ENCODE data around the gene ARHGAP42.

ARHGAP42 gene

GRCh38 chr11:100849009-100849900, 162.2 kb downstream of the ARHGAP42 start:
- no peaks in the 10 kb centered on the region for H3K27me3 ChIP-seq (ENCODE audit: insufficient read depth, poor library complexity, severe bottlenecking)
- TF ChIP-seq GABPA (IDR thresholded peaks at IDR 0.05; ENCODE audit: low read depth) (no peak), POLR2AphosphoS5 (IDR thresholded peaks at IDR 0.05; ENCODE audit: low read depth) (no peak), REST (IDR thresholded peaks at IDR 0.05; ENCODE audit: insufficient replicate concordance, low read depth) (no peak), SPI1 (IDR thresholded peaks at IDR 0.05; ENCODE audit: borderline replicate concordance, low read depth) (no peak), CTCF (IDR thresholded peaks at IDR 0.05; ENCODE audit: insufficient read depth, low read length) (no peak)
- H3K27ac ChIP-seq (replicated peaks), result no peak overlapping the region
- H3K4me3 ChIP-seq (replicated peaks; ENCODE audit: insufficient read depth, low read length), result no peak overlapping the region
- no peak for DNase-seq (ENCODE audit: low read depth in 1 of 2, low spot score in 1 of 2)

- Histone ChIP-seq H3K27me3 (ENCODE audit: insufficient read depth, poor library complexity, severe bottlenecking) (no peaks in the 10 kb centered on the region), H3K4me3 (replicated peaks; ENCODE audit: insufficient read depth, low read length) (no peak overlapping the region), H3K27ac (replicated peaks) (no peak overlapping the region)
- no peak for TF ChIP-seq REST (IDR thresholded peaks at IDR 0.05; ENCODE audit: insufficient replicate concordance, low read depth)
- no peak for TF ChIP-seq POLR2AphosphoS5 (IDR thresholded peaks at IDR 0.05; ENCODE audit: low read depth)
- no peak for TF ChIP-seq SPI1 (IDR thresholded peaks at IDR 0.05; ENCODE audit: borderline replicate concordance, low read depth)
- TF ChIP-seq GABPA (IDR thresholded peaks at IDR 0.05; ENCODE audit: low read depth), result no peak
- no peak for TF ChIP-seq CTCF (IDR thresholded peaks at IDR 0.05; ENCODE audit: insufficient read depth, low read length)
- no peak for DNase-seq (ENCODE audit: low read depth in 1 of 2, low spot score in 1 of 2)
Measured at GRCh38 chr11:100849901-100850235, 162.8 kb downstream of the ARHGAP42 start.

- TF ChIP-seq POLR2AphosphoS5 (IDR thresholded peaks at IDR 0.05; ENCODE audit: low read depth), result no peak
- TF ChIP-seq GABPA (IDR thresholded peaks at IDR 0.05; ENCODE audit: low read depth), result no peak
- no peak for TF ChIP-seq REST (IDR thresholded peaks at IDR 0.05; ENCODE audit: insufficient replicate concordance, low read depth)
- no peak for TF ChIP-seq CTCF (IDR thresholded peaks at IDR 0.05; ENCODE audit: insufficient read depth, low read length)
- no peak for TF ChIP-seq SPI1 (IDR thresholded peaks at IDR 0.05; ENCODE audit: borderline replicate concordance, low read depth)
- Histone ChIP-seq H3K4me3 (replicated peaks; ENCODE audit: insufficient read depth, low read length) (no peak overlapping the region), H3K27ac (replicated peaks) (no peak overlapping the region), H3K27me3 (ENCODE audit: insufficient read depth, poor library complexity, severe bottlenecking) (no peaks in the 10 kb centered on the region)
- no peak for DNase-seq (ENCODE audit: low read depth in 1 of 2, low spot score in 1 of 2)
Measured at GRCh38 chr11:100851147-100851546, 164.1 kb downstream of the ARHGAP42 start.

All from HL-60 (cell line).